ENCODE data around the gene CCL2. TPM values are rescaled to one million over a fixed set of nuclear protein-coding genes. Genes with fewer than 3 reads are reported as not detected.

The CCL2 gene
- total RNA-seq, 1 experiment from 2014 or later, result 1.4 TPM

DNA sequence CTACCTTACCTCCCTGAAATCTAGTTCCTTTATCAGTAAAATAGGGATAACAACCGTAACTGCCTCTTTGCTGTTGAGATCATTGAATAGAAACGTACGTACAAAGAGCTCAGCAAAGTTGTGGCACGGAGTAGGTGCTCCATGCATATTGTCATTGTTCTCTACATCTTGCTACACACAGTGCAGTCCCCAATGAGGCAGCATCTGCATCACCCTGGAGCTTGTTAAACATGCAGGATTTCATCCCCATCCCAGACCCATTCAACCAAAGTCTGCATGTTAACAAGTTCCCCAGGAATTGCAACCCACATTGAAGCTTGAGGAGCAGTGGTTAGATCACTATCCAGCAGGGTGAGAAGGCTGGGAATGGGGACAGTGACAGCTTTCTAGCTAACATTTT is 33.7 kb upstream of the CCL2 start:
- no peak for DNase-seq
- H2BK12ac ChIP-seq (ENCODE audit: insufficient read length, low read depth, low read length), result no peak overlapping the region
- no peak overlapping the region for H3K23ac ChIP-seq (ENCODE audit: insufficient read length, low read depth, low read length)
- no peak overlapping the region for H2BK20ac ChIP-seq (ENCODE audit: low read depth, low read length, poor library complexity, severe bottlenecking)
- H2AFZ ChIP-seq (ENCODE audit: low read length), result no peak overlapping the region
- H3K23me2 ChIP-seq (ENCODE audit: insufficient read length, low read depth, low read length, poor library complexity, severe bottlenecking), result no peaks in the 10 kb centered on the region
- no peaks in the 10 kb centered on the region for H3K27me3 ChIP-seq (ENCODE audit: insufficient read depth, low read length)
- H3K4me1 Mint-ChIP-seq, result no peaks in the 10 kb centered on the region
- H3T11ph ChIP-seq (ENCODE audit: low read length), result no peak overlapping the region
- H3K79me1 ChIP-seq (ENCODE audit: insufficient read depth, low read depth, low read length, poor library complexity, severe bottlenecking), result no peaks in the 10 kb centered on the region
- no peak overlapping the region for H3K27ac Mint-ChIP-seq
- no peak overlapping the region for H3K18ac ChIP-seq (ENCODE audit: insufficient read length, low read depth, low read length)
- no peak overlapping the region for H3K56ac ChIP-seq (ENCODE audit: insufficient read length, low read depth, low read length)
- no peak overlapping the region for H2BK120ac ChIP-seq (ENCODE audit: low read depth, low read length, poor library complexity, severe bottlenecking)
- no peak overlapping the region for H2BK5ac ChIP-seq (ENCODE audit: insufficient read length, low read length)
- H3K9me3 ChIP-seq (ENCODE audit: control insufficient read depth, low read depth, low read length), result no peaks in the 10 kb centered on the region
- H3K36me3 Mint-ChIP-seq (ENCODE audit: insufficient read depth in 1 of 3, low read depth in 3 of 3), result no peaks in the 10 kb centered on the region; a peak in 2 of 7 replicates
- H4K91ac ChIP-seq (ENCODE audit: insufficient read length, low read depth, low read length), result no peak overlapping the region
- H2AK5ac ChIP-seq (ENCODE audit: insufficient read length, low read length), result no peak overlapping the region
- H3K4me1 ChIP-seq (ENCODE audit: insufficient read depth, low read length), result no peaks in the 10 kb centered on the region
- no peak for TF ChIP-seq CTCF (conservative IDR thresholded peaks at IDR 0.05)
- peaks cover 9% of the 10 kb centered on the region in 2 experiments for H3K9me3 Mint-ChIP-seq
- H3K79me2 ChIP-seq (ENCODE audit: insufficient read depth, low read length), result no peaks in the 10 kb centered on the region
- no peak overlapping the region for H3K14ac ChIP-seq (ENCODE audit: insufficient read depth, low read length)
- H4K20me1 ChIP-seq (ENCODE audit: control insufficient read depth, insufficient read depth, insufficient read length), result no peaks in the 10 kb centered on the region
- no peak overlapping the region for H2BK15ac ChIP-seq (ENCODE audit: low read depth, low read length)
- H3K4me2 ChIP-seq (ENCODE audit: insufficient read depth, insufficient read length, low read length), result no peak overlapping the region
- H3K4ac ChIP-seq (ENCODE audit: low read depth, low read length), result no peak overlapping the region
- no peak overlapping the region for H4K5ac ChIP-seq (ENCODE audit: insufficient read length, low read depth, low read length)
- no peak overlapping the region for H3K9ac ChIP-seq (ENCODE audit: extremely low read depth, insufficient read length, low read length)
- no peak overlapping the region for H4K8ac ChIP-seq (replicated peaks; ENCODE audit: insufficient read length, low read depth, low read length)
- WGBS (ENCODE audit: extremely low coverage, insufficient read length, low lambda C conversion rate), result no CpG with 5 or more reads among the region's 4 CpGs
- peaks cover 5% of the 10 kb centered on the region for H3K27me3 Mint-ChIP-seq (ENCODE audit: low read depth)
- no peak overlapping the region for H3K4me3 Mint-ChIP-seq
- no peak overlapping the region for H3K27ac ChIP-seq (ENCODE audit: insufficient read length, low read depth, low read length)
